HepG2 (cell line): Measurements from ENCODE around the gene VEGFA. TPM values are rescaled to one million over a fixed set of nuclear protein-coding genes. Genes with fewer than 3 reads are reported as not detected.
A peak's percentile ranks its signal among the peaks of the same experiment; 100 is the strongest.

ENCODE experiments used
- ATAC-seq: fragments of 200-7000 bp; cut with Tn5 transposase; 3 replicates; pipeline ENCODE4 v1.9.1; 2020; ENCODE audit warnings: mild to moderate bottlenecking, moderate library complexity
- BruUV-seq: library from RNA; stranded (reverse); fragments of 400-500 nt; replicated peaks from 2 replicates; lab custom pipeline; 2021; lab: Mats Ljungman, UMichigan
- CTCF ChIA-PET: fragments of 300-600 bp; formaldehyde crosslinking; extraction: SDS; loops from one replicate; lab custom pipeline; 2021; ENCODE audit warnings: low total read pairs, inconsistent platforms, low intra/inter-chr PET ratio; lab: Yijun Ruan, JAX
- POLR2A ChIA-PET: fragments of 350-600 bp; sonication (Branson Sonifier 250); formaldehyde crosslinking; loops from one replicate; lab custom pipeline; 2020; ENCODE audit warnings: antibody characterized with exemption, inconsistent platforms; lab: Yijun Ruan, JAX
- DNase-seq: peaks from one replicate; pipeline ENCODE4 v3.0.0-alpha.2; 2015; ENCODE audit warnings: low spot score
- FAIRE-seq: peaks from 3 replicates; lab custom pipeline; 2011; peaks lifted over from hg19 to GRCh38; lab: Jason Lieb, UNC
- H2AFZ ChIP-seq: one replicate; pipeline ENCODE4 v1.6.1; 2011; ENCODE audit warnings: low read length, inconsistent platforms
- H3K27ac ChIP-seq: fragments of 300-600 bp; 3 replicates; pipeline ENCODE4 v1.8.0; 2011; ENCODE audit warnings: mixed run types, mild to moderate bottlenecking, mixed read lengths, low read length, inconsistent platforms; ENCODE audit not compliant: insufficient read depth; ENCODE audit errors: extremely low read length
- H3K27me3 ChIP-seq, 2 experiments: fragments of 200-600 bp in 1 of 2; 2 replicates in 1 of 2; 3 replicates in 1 of 2; pipeline versions ENCODE4 v1.6.0 to v1.8.0; 2011; ENCODE audit warnings: low read length in 2 of 2, mild to moderate bottlenecking in 2 of 2, moderate library complexity in 2 of 2, inconsistent platforms in 1 of 2; ENCODE audit not compliant: insufficient read depth in 2 of 2, control insufficient read depth in 1 of 2
- H3K36me3 ChIP-seq, 2 experiments: fragments of 200-600 bp in 1 of 2; replicated peaks in 1 of 2; 2 replicates in 1 of 2; 3 replicates in 1 of 2; pipeline versions ENCODE4 v1.5.1 to v1.8.0; 2011; ENCODE audit warnings: low read length in 2 of 2, inconsistent platforms in 1 of 2; ENCODE audit not compliant: insufficient read depth in 2 of 2, control insufficient read depth in 1 of 2
- H3K4me1 ChIP-seq: 2 replicates; pipeline ENCODE4 v1.5.1; 2012; ENCODE audit warnings: low read length, inconsistent platforms; ENCODE audit not compliant: insufficient read depth
- H3K4me2 ChIP-seq: 2 replicates; pipeline ENCODE4 v1.6.0; 2011; ENCODE audit warnings: low read depth, low read length, inconsistent platforms
- H3K4me3 ChIP-seq, 3 experiments: fragments of 200-600 bp in 1 of 3; sonication (generic), shearing (Covaris generic) in 1 of 3; replicated peaks in 1 of 3; 2 replicates each; pipeline ENCODE4 v1.5.1; 2011 to 2016; ENCODE audit warnings: low read length in 3 of 3, inconsistent platforms in 2 of 3, low read depth in 2 of 3, mild to moderate bottlenecking in 2 of 3, control low read depth in 1 of 3, mixed read lengths in 1 of 3; ENCODE audit not compliant: insufficient read depth in 1 of 3
- H3K79me2 ChIP-seq: one replicate; pipeline ENCODE4 v1.6.1; 2011; ENCODE audit warnings: low read length, inconsistent platforms; ENCODE audit not compliant: insufficient read depth
- H3K9ac ChIP-seq: 2 replicates; pipeline ENCODE4 v1.6.0; 2011; ENCODE audit warnings: mild to moderate bottlenecking, low read depth, low read length, inconsistent platforms; ENCODE audit not compliant: insufficient read depth
- H3K9me3 ChIP-seq: 2 replicates; pipeline ENCODE4 v1.5.1; 2012; ENCODE audit warnings: mild to moderate bottlenecking, low read length
- H4K20me1 ChIP-seq: 2 replicates; pipeline ENCODE4 v1.6.0; 2011; ENCODE audit warnings: inconsistent platforms, mild to moderate bottlenecking, low read length, moderate library complexity; ENCODE audit not compliant: insufficient read depth
- AHDC1 ChIP-seq: sonication (generic); formaldehyde crosslinking; IDR thresholded peaks from 2 replicates; pipeline ENCODE4 v1.5.1; 2020; ENCODE audit warnings: mild to moderate bottlenecking, missing genetic modification reagents, borderline replicate concordance
- FOXA3 ChIP-seq: IDR thresholded peaks from 2 replicates; pipeline ENCODE4 v1.6.1; 2016; ENCODE audit warnings: missing genetic modification reagents, missing compliant biosample characterization
- HDAC1 ChIP-seq: sonication (generic); formaldehyde crosslinking; IDR thresholded peaks from 2 replicates; pipeline ENCODE4 v1.5.1; 2020; ENCODE audit warnings: mild to moderate bottlenecking, missing genetic modification reagents
- IRF1 ChIP-seq: sonication (generic); formaldehyde crosslinking; IDR thresholded peaks from 2 replicates; pipeline ENCODE4 v1.4.0; 2020; ENCODE audit warnings: low read depth, mild to moderate bottlenecking, missing genetic modification reagents
- MATR3 ChIP-seq: sonication (generic); formaldehyde crosslinking; IDR thresholded peaks from 2 replicates; pipeline ENCODE4 v1.4.0; 2020; ENCODE audit warnings: missing genetic modification reagents
- POLR2G ChIP-seq: fragments of 200-400 bp; formaldehyde crosslinking; IDR thresholded peaks from 2 replicates; pipeline ENCODE4 v1.6.1; 2018; ENCODE audit warnings: mild to moderate bottlenecking, low read depth, low read length, moderate library complexity
- ZBTB38 ChIP-seq: sonication (generic); formaldehyde crosslinking; IDR thresholded peaks from 2 replicates; pipeline ENCODE4 v1.5.1; 2020; ENCODE audit warnings: mild to moderate bottlenecking, missing genetic modification reagents
- ZFP36L2 ChIP-seq: sonication (generic); formaldehyde crosslinking; IDR thresholded peaks from 2 replicates; pipeline ENCODE4 v1.4.0; 2020; ENCODE audit warnings: missing genetic modification reagents
- ZNF362 ChIP-seq: sonication (generic); formaldehyde crosslinking; IDR thresholded peaks from 2 replicates; pipeline ENCODE4 v1.4.0; 2020; ENCODE audit warnings: missing genetic modification reagents, mild to moderate bottlenecking, borderline replicate concordance
- ZNF441 ChIP-seq: sonication (generic); formaldehyde crosslinking; IDR thresholded peaks from 2 replicates; pipeline ENCODE4 v1.7.0; 2021; ENCODE audit warnings: missing genetic modification reagents, borderline replicate concordance
- ZNF501 ChIP-seq: sonication (generic); formaldehyde crosslinking; IDR thresholded peaks from 2 replicates; pipeline ENCODE4 v1.5.1; 2020; ENCODE audit warnings: mild to moderate bottlenecking, moderate library complexity, missing genetic modification reagents
- ZNF616 ChIP-seq: sonication (generic); formaldehyde crosslinking; IDR thresholded peaks from 2 replicates; pipeline ENCODE4 v1.5.0; 2020; ENCODE audit warnings: low read depth, mild to moderate bottlenecking, missing genetic modification reagents
- WGBS: methylation state at CpG from one replicate; pipeline ENCODE4 v1.1.6; 2017; ENCODE audit warnings: low lambda C conversion rate; 5-methylcytosine and 5-hydroxymethylcytosine counted together
- in situ Hi-C: cut with HindIII; loops from 2 replicates; pipeline ENCODE4 v1.10.0; 2017; ENCODE audit warnings: low pct_unique_long_range_greater_than_20kb; ENCODE audit not compliant: extremely low pct_ligation_motif_present
- intact Hi-C: fragments of 100-400 bp; cut with micrococcal nuclease; formaldehyde crosslinking; loops from one replicate; pipeline ENCODE4 v1.10.0; 2022; ENCODE audit not compliant: unreplicated experiment
- polyA plus RNA-seq, 8 experiments: library from polyadenylated mRNA; depleted of rRNA in 3 of 8; stranded (reverse) in 7 of 8; unstranded in 1 of 8; fragments of >200 nt; fragmentation: Illumina TruSeq in 4 of 8; extraction: Trizol in 4 of 8; gene quantifications; 2 replicates each; pipeline versions ENCODE4 v1.2.1 to v1.2.3, GENCODE V29; 2011 to 2016; ENCODE audit warnings: low read depth in 4 of 8, missing spikeins in 1 of 8, mixed read lengths in 1 of 8; ENCODE audit not compliant: insufficient read depth in 1 of 8
- total RNA-seq, 5 experiments: library from RNA; depleted of rRNA; stranded (reverse); fragments of >200 nt; fragmentation: Illumina TruSeq; extraction: Trizol; gene quantifications; 2 replicates each; pipeline ENCODE4 v1.2.3, GENCODE V29; 2016; ENCODE audit warnings: low read depth in 1 of 5

VEGFA gene
- total and polyA plus RNA-seq, 2 of the 13 experiments (the other 11 are each of a cell fraction or from before 2014, with no cell fraction given): 68.1 to 629 TPM

GRCh38 chr6:43785904-43786303 is 15.9 kb downstream of the VEGFA start (continued):
- TF ChIP-seq AHDC1: no peak
- TF ChIP-seq ZFP36L2 (CRISPR knock-in tag): no peak
- TF ChIP-seq MATR3: no peak

GRCh38 chr6:43786664-43787329 is 16.8 kb downstream of the VEGFA start:
- ATAC-seq: peak; percentile 12
- ChIA-PET CTCF (no interaction called here), POLR2A (interaction anchor here (1.1 to 3.0 kb wide), 7 partner anchors 10 to 157 kb away, joined by 3 to 18 read pairs (median 7); partner anchors contain the start of gene VEGFA)
- intact Hi-C loops (no loop called here), in situ Hi-C loops (no loop called here)
- WGBS: 72% methylated on average over 1 of the region's 1 CpG
- Histone ChIP-seq H4K20me1 (peaks cover 49% of the 10 kb centered on the region), H3K36me3 (peaks cover 34 to 36% of the 10 kb centered on the region in 2 experiments), H3K4me2 (no peak overlapping the region), H3K79me2 (no peaks in the 10 kb centered on the region), H3K4me1 (no peaks in the 10 kb centered on the region), H3K4me3 (no peak overlapping the region), H2AFZ (no peak overlapping the region), H3K27ac (no peak overlapping the region), H3K9me3 (no peaks in the 10 kb centered on the region), H3K9ac (no peak overlapping the region), H3K27me3 (peaks cover 0 to 5% of the 10 kb centered on the region in 2 experiments; a peak in 3 of 5 replicates)
- DNase-seq: no peak
- BruUV-seq: no TSS peak
- FAIRE-seq: no peak
- TF ChIP-seq POLR2G (peak; percentile 80), FOXA3 (CRISPR knock-in tag) (no peak), ZNF441 (CRISPR knock-in tag) (peak; percentile 63; the same call in 1 of the 2 replicates), ZBTB38 (CRISPR knock-in tag) (no peak), ZNF616 (CRISPR knock-in tag) (no peak), HDAC1 (0 out of 2 replicates have a peak, but pooled peaks have one; percentile 20), IRF1 (CRISPR knock-in tag) (no peak), ZNF362 (CRISPR knock-in tag) (no peak), ZNF501 (CRISPR knock-in tag) (0 out of 2 replicates have a peak, but pooled peaks have one; percentile 49)
